HepG2 (cell line): ENCODE results near the gene NNAT. TPM values are rescaled to one million over a fixed set of nuclear protein-coding genes. Genes with fewer than 3 reads are reported as not detected.
A peak's percentile ranks its signal among the peaks of the same experiment; 100 is the strongest.

Experiments used
- AGO2 ChIP-seq: fragments of 200-400 bp; formaldehyde crosslinking; optimal IDR thresholded peaks from 2 replicates; pipeline ENCODE3; 2017; ENCODE audit warnings: mild to moderate bottlenecking, low read depth, low read length, moderate library complexity
- ASH2L ChIP-seq: fragments of 300-600, 200-600 bp; sonication (generic); IDR thresholded peaks from 2 replicates; pipeline ENCODE4 v1.7.0; 2017; ENCODE audit warnings: low read depth, mild to moderate bottlenecking, moderate library complexity, mixed read lengths, low read length; ENCODE audit not compliant: insufficient read length
- ATF1 ChIP-seq: IDR thresholded peaks from 2 replicates; pipeline ENCODE4 v1.6.1; 2016; ENCODE audit warnings: mild to moderate bottlenecking, control low read depth
- CREM ChIP-seq, 2 experiments: sonication (generic) in 1 of 2; formaldehyde crosslinking in 1 of 2; IDR thresholded peaks; 2 replicates each; pipeline versions ENCODE4 v1.4.0 to v1.6.1; 2016 to 2020; ENCODE audit warnings: antibody characterized with exemption in 1 of 2, mild to moderate bottlenecking in 1 of 2, missing genetic modification reagents in 1 of 2
- GABPB1 ChIP-seq: IDR thresholded peaks from 2 replicates; pipeline ENCODE4 v1.6.1; 2016; ENCODE audit warnings: mild to moderate bottlenecking, missing genetic modification reagents, moderate library complexity, missing compliant biosample characterization
- HES4 ChIP-seq: sonication (generic); formaldehyde crosslinking; IDR thresholded peaks from 2 replicates; pipeline ENCODE4 v1.9.0; 2021; ENCODE audit warnings: mild to moderate bottlenecking, missing genetic modification reagents, borderline replicate concordance
- HNRNPLL ChIP-seq: fragments of 200-400 bp; formaldehyde crosslinking; IDR thresholded peaks from 2 replicates; pipeline ENCODE4 v1.6.1; 2017; ENCODE audit warnings: mild to moderate bottlenecking, low read depth, low read length; ENCODE audit not compliant: poor library complexity, severe bottlenecking
- IKZF4 ChIP-seq: sonication (generic); formaldehyde crosslinking; IDR thresholded peaks from 2 replicates; pipeline ENCODE4 v1.5.1; 2020; ENCODE audit warnings: borderline replicate concordance, mild to moderate bottlenecking, low read depth, missing genetic modification reagents; ENCODE audit errors: not compliant biosample characterization
- KAT8 ChIP-seq: IDR thresholded peaks from 2 replicates; pipeline ENCODE4 v1.6.1; 2016; ENCODE audit warnings: missing genetic modification reagents, missing compliant biosample characterization
- KDM6A ChIP-seq: IDR thresholded peaks from 2 replicates; pipeline ENCODE4 v1.6.1; 2016; ENCODE audit warnings: low read depth
- MED13 ChIP-seq: sonication (generic); formaldehyde crosslinking; IDR thresholded peaks from 2 replicates; pipeline ENCODE4 v1.5.0; 2020; ENCODE audit warnings: missing genetic modification reagents
- MXD4 ChIP-seq: IDR thresholded peaks from 2 replicates; pipeline ENCODE4 v1.6.1; 2016; ENCODE audit warnings: mild to moderate bottlenecking, missing biosample characterization, missing genetic modification reagents
- MZF1 ChIP-seq: sonication (generic); formaldehyde crosslinking; IDR thresholded peaks from 2 replicates; pipeline ENCODE4 v1.8.1; 2023; ENCODE audit warnings: mild to moderate bottlenecking, missing genetic modification reagents, borderline replicate concordance
- NFE2L1 ChIP-seq: sonication (generic); formaldehyde crosslinking; IDR thresholded peaks from 2 replicates; pipeline ENCODE4 v1.4.0; 2020; ENCODE audit warnings: missing genetic modification reagents, mild to moderate bottlenecking, borderline replicate concordance
- NONO ChIP-seq, 2 experiments: fragments of 450-650 bp in 1 of 2; sonication (generic) in 1 of 2; formaldehyde crosslinking in 1 of 2; IDR thresholded peaks in 1 of 2; conservative IDR thresholded peaks in 1 of 2; 2 replicates each; pipeline versions ENCODE4 v1.6.1 to v1.8.0; 2017 to 2022; ENCODE audit warnings: mild to moderate bottlenecking in 1 of 2, missing genetic modification reagents in 1 of 2, moderate library complexity in 1 of 2
- PCBP1 ChIP-seq: fragments of 200-400 bp; formaldehyde crosslinking; IDR thresholded peaks from 2 replicates; pipeline ENCODE4 v1.6.1; 2017; ENCODE audit warnings: mild to moderate bottlenecking, low read depth, low read length, borderline replicate concordance
- ZFAT ChIP-seq: sonication (generic); formaldehyde crosslinking; conservative IDR thresholded peaks from 2 replicates; pipeline ENCODE4 v1.8.1; 2023; ENCODE audit warnings: missing genetic modification reagents, inconsistent platforms
- ZNF484 ChIP-seq: sonication (generic); formaldehyde crosslinking; IDR thresholded peaks from 2 replicates; pipeline ENCODE4 v1.5.1; 2020; ENCODE audit warnings: mild to moderate bottlenecking, low read depth, missing genetic modification reagents, borderline replicate concordance
- ZNF550 ChIP-seq: sonication (generic); formaldehyde crosslinking; IDR thresholded peaks from 2 replicates; pipeline ENCODE4 v1.4.0; 2020; ENCODE audit warnings: mild to moderate bottlenecking, missing genetic modification reagents, borderline replicate concordance
- ZNF605 ChIP-seq: sonication (generic); formaldehyde crosslinking; IDR thresholded peaks from 2 replicates; pipeline ENCODE4 v1.8.0; 2022; ENCODE audit warnings: mild to moderate bottlenecking, missing genetic modification reagents
- ZNF629 ChIP-seq: sonication (generic); formaldehyde crosslinking; conservative IDR thresholded peaks from 2 replicates; pipeline ENCODE4 v1.5.0; 2020; ENCODE audit warnings: missing genetic modification reagents
- ZNF713 ChIP-seq: sonication (generic); formaldehyde crosslinking; IDR thresholded peaks from 2 replicates; pipeline ENCODE4 v1.4.0; 2020; ENCODE audit warnings: mild to moderate bottlenecking, missing genetic modification reagents
- ZNF761 ChIP-seq: sonication (generic); formaldehyde crosslinking; conservative IDR thresholded peaks from 2 replicates; pipeline ENCODE4 v1.4.0; 2020; ENCODE audit warnings: mild to moderate bottlenecking, missing genetic modification reagents
- polyA plus RNA-seq, 8 experiments: library from polyadenylated mRNA; depleted of rRNA in 3 of 8; stranded (reverse) in 7 of 8; unstranded in 1 of 8; fragments of >200 nt; fragmentation: Illumina TruSeq in 4 of 8; extraction: Trizol in 4 of 8; gene quantifications; 2 replicates each; pipeline versions ENCODE4 v1.2.1 to v1.2.3, GENCODE V29; 2011 to 2016; ENCODE audit warnings: low read depth in 4 of 8, missing spikeins in 1 of 8, mixed read lengths in 1 of 8; ENCODE audit not compliant: insufficient read depth in 1 of 8
- total RNA-seq, 5 experiments: library from RNA; depleted of rRNA; stranded (reverse); fragments of >200 nt; fragmentation: Illumina TruSeq; extraction: Trizol; gene quantifications; 2 replicates each; pipeline ENCODE4 v1.2.3, GENCODE V29; 2016; ENCODE audit warnings: low read depth in 1 of 5
- TF ChIP-seq, protein P1 (sequence below): IDR thresholded peaks from 2 replicates; pipeline ENCODE4 v1.6.1; 2012; ENCODE audit warnings: low read length, improper control_type of control experiment
- TF ChIP-seq, protein P2 (sequence below): sonication (generic); formaldehyde crosslinking; IDR thresholded peaks from 2 replicates; pipeline ENCODE4 v1.4.0; 2020; ENCODE audit warnings: mild to moderate bottlenecking, missing genetic modification reagents

Gene NNAT
- total and polyA plus RNA-seq, 2 of the 13 experiments (the other 11 are each of a cell fraction or from before 2014, with no cell fraction given): not detected

GRCh38 chr20:37564388-37565133 is 43.5 kb downstream of the NNAT start (continued):
- TF ChIP-seq ZFAT (CRISPR knock-in tag): no peak
- no peak for TF ChIP-seq MZF1 (CRISPR knock-in tag)
- TF ChIP-seq, protein P1, sequence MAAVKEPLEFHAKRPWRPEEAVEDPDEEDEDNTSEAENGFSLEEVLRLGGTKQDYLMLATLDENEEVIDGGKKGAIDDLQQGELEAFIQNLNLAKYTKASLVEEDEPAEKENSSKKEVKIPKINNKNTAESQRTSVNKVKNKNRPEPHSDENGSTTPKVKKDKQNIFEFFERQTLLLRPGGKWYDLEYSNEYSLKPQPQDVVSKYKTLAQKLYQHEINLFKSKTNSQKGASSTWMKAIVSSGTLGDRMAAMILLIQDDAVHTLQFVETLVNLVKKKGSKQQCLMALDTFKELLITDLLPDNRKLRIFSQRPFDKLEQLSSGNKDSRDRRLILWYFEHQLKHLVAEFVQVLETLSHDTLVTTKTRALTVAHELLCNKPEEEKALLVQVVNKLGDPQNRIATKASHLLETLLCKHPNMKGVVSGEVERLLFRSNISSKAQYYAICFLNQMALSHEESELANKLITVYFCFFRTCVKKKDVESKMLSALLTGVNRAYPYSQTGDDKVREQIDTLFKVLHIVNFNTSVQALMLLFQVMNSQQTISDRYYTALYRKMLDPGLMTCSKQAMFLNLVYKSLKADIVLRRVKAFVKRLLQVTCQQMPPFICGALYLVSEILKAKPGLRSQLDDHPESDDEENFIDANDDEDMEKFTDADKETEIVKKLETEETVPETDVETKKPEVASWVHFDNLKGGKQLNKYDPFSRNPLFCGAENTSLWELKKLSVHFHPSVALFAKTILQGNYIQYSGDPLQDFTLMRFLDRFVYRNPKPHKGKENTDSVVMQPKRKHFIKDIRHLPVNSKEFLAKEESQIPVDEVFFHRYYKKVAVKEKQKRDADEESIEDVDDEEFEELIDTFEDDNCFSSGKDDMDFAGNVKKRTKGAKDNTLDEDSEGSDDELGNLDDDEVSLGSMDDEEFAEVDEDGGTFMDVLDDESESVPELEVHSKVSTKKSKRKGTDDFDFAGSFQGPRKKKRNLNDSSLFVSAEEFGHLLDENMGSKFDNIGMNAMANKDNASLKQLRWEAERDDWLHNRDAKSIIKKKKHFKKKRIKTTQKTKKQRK: no peak
- TF ChIP-seq ATF1 (CRISPR knock-in tag): no peak
- TF ChIP-seq HNRNPLL: peak; percentile 66
- TF ChIP-seq KDM6A: 0 out of 2 replicates have a peak, but pooled peaks have one; percentile 10
- TF ChIP-seq, protein P2, sequence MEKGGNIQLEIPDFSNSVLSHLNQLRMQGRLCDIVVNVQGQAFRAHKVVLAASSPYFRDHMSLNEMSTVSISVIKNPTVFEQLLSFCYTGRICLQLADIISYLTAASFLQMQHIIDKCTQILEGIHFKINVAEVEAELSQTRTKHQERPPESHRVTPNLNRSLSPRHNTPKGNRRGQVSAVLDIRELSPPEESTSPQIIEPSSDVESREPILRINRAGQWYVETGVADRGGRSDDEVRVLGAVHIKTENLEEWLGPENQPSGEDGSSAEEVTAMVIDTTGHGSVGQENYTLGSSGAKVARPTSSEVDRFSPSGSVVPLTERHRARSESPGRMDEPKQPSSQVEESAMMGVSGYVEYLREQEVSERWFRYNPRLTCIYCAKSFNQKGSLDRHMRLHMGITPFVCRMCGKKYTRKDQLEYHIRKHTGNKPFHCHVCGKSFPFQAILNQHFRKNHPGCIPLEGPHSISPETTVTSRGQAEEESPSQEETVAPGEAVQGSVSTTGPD (CRISPR knock-in tag): no peak
- peak; percentile 89; the same call in 1 of the 2 replicates for TF ChIP-seq ZNF605
- TF ChIP-seq CREM (IDR thresholded peaks at IDR 0.05): no peak
- TF ChIP-seq CREM (CRISPR knock-in tag; IDR thresholded peaks at IDR 0.05): no peak
- TF ChIP-seq PCBP1: no peak
- no peak for TF ChIP-seq KAT8 (CRISPR knock-in tag)
- no peak for TF ChIP-seq NFE2L1 (CRISPR knock-in tag)
- TF ChIP-seq AGO2: no peak
- TF ChIP-seq ZNF484 (CRISPR knock-in tag): no peak
- peak; percentile 71; the same call in 1 of the 2 replicates for TF ChIP-seq MXD4 (CRISPR knock-in tag)
- no peak; the same call in 1 of the 2 replicates for TF ChIP-seq HES4
- TF ChIP-seq GABPB1: peak; percentile 72; the same call in 1 of the 2 replicates
- no peak for TF ChIP-seq ZNF761 (CRISPR knock-in tag)
- TF ChIP-seq IKZF4: no peak
- no peak for TF ChIP-seq ASH2L
- TF ChIP-seq MED13: no peak
- TF ChIP-seq ZNF629 (CRISPR knock-in tag): peak; percentile 94
- no peak for TF ChIP-seq NONO (IDR thresholded peaks at IDR 0.05)
- TF ChIP-seq NONO (CRISPR knock-in tag; conservative IDR thresholded peaks at IDR 0.05): no peak
- no peak for TF ChIP-seq ZNF550 (CRISPR knock-in tag)
- TF ChIP-seq ZNF713: no peak
